Sigmoid colon (tissue), 3 donors: Measurements from ENCODE around the gene BCL10.
A peak's percentile ranks its signal among the peaks of the same experiment; 100 is the strongest.

Source experiments
- POLR2A ChIP-seq, 2 donors: fragments of 450-650 bp; IDR thresholded peaks; one replicate each; pipeline ENCODE4 v1.6.1; 2016; ENCODE audit warnings: antibody characterized with exemption in 2 of 2, mild to moderate bottlenecking in 2 of 2, moderate library complexity in 2 of 2
- TF ChIP-seq, protein P1 (sequence below), 4 experiments: fragments of 450-650 bp in 3 of 4; fragments of 200-600 bp in 1 of 4; IDR thresholded peaks; one replicate each; pipeline ENCODE4 v1.5.1; 2016 to 2019; ENCODE audit warnings: antibody characterized with exemption in 4 of 4, mild to moderate bottlenecking in 3 of 4, moderate library complexity in 2 of 4

DNA sequence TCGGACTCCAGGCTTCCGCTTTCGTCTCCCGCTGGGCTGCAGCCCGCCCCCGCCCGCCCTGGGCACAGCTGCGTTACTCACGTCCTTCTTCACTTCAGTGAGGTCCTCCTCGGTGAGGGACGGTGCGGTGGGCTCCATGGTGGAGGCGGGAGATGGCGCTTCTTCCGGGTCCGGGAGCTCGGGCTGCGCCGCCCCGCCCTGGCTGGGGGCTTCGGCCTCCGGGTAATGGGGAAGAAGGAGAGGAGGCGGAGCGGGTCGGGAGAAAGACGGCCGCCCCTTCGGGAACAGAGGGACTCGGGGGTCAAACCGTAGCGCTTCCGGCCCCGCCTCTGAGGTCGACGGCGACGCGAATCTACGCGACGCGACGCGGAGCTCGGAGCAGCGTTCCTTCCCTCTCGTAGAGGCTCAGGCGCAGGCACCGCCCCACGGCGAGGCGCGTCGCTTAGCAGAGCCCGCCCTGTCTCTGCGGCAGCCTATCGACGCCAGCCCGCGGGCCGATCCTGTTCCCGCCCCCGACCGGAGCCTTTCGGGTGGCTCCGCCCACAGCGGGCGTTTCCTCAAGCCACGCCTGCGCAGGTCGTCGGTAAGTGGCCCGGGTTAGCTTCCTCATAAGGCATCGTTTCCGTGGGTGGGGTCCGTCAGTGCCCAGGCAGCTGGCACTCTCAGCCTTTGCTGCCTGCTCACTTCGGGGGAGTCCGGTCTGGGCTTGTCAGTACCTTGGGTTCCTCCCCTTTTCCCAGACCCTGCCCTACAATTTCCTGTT is at the start of gene BCL10:
- TF ChIP-seq, protein P1, sequence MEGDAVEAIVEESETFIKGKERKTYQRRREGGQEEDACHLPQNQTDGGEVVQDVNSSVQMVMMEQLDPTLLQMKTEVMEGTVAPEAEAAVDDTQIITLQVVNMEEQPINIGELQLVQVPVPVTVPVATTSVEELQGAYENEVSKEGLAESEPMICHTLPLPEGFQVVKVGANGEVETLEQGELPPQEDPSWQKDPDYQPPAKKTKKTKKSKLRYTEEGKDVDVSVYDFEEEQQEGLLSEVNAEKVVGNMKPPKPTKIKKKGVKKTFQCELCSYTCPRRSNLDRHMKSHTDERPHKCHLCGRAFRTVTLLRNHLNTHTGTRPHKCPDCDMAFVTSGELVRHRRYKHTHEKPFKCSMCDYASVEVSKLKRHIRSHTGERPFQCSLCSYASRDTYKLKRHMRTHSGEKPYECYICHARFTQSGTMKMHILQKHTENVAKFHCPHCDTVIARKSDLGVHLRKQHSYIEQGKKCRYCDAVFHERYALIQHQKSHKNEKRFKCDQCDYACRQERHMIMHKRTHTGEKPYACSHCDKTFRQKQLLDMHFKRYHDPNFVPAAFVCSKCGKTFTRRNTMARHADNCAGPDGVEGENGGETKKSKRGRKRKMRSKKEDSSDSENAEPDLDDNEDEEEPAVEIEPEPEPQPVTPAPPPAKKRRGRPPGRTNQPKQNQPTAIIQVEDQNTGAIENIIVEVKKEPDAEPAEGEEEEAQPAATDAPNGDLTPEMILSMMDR (IDR thresholded peaks at IDR 0.05): no peak
- TF ChIP-seq POLR2A (IDR thresholded peaks at IDR 0.05): peak; percentile 69 to 84
